ENCODE measurements around the gene LYPLA2.
A peak's percentile ranks its signal among the peaks of the same experiment; 100 is the strongest.

The LYPLA2 gene

GRCh38 chr1:23790696-23791515 is at the start of gene LYPLA2:
TSS of gene LYPLA2 (plus strand) at chr1:23791145. CDS start at chr1:23792683, 1,538 bp downstream.
- DNase-seq (ENCODE audit: low read depth in 2 of 2): peak; percentile 66 to 74

- DNase-seq (ENCODE audit: low read depth in 2 of 2): no peak
Observed at GRCh38 chr1:23741609-23742008, 49.3 kb upstream of the LYPLA2 start.

- DNase-seq (ENCODE audit: low read depth in 2 of 2): no peak
Observed at GRCh38 chr1:23742670-23743286, 48.2 kb upstream of the LYPLA2 start.

- DNase-seq (ENCODE audit: low read depth in 2 of 2): peak; percentile 51 to 57
Observed at GRCh38 chr1:23743287-23744152, 47.4 kb upstream of the LYPLA2 start, which contains the start of gene ELOA. TSS of gene ELOA (plus strand) at chr1:23743471. CDS start at chr1:23743504, 33 bp downstream.

- DNase-seq (ENCODE audit: low read depth in 2 of 2): no peak
Observed at GRCh38 chr1:23745515-23745914, 45.4 kb upstream of the LYPLA2 start.

GRCh38 chr1:23748016-23748415 is 42.9 kb upstream of the LYPLA2 start:
- no peak for DNase-seq (ENCODE audit: low read depth in 2 of 2)

GRCh38 chr1:23751050-23751814 is 39.7 kb upstream of the LYPLA2 start:
- no peak for DNase-seq (ENCODE audit: low read depth in 2 of 2)

- no peak for DNase-seq (ENCODE audit: low read depth in 2 of 2)
Observed at GRCh38 chr1:23751815-23752200, 39.1 kb upstream of the LYPLA2 start.

- no peak for DNase-seq (ENCODE audit: low read depth in 2 of 2)
Observed at GRCh38 chr1:23752909-23753308, 38.0 kb upstream of the LYPLA2 start.

GRCh38 chr1:23756676-23757075 is 34.3 kb upstream of the LYPLA2 start:
- DNase-seq (ENCODE audit: low read depth in 2 of 2): no peak

- DNase-seq (ENCODE audit: low read depth in 2 of 2): no peak
Observed at GRCh38 chr1:23757812-23758211, 33.1 kb upstream of the LYPLA2 start.

- no peak for DNase-seq (ENCODE audit: low read depth in 2 of 2)
Observed at GRCh38 chr1:23759277-23759676, 31.7 kb upstream of the LYPLA2 start.

- no peak for DNase-seq (ENCODE audit: low read depth in 2 of 2)
Observed at GRCh38 chr1:23763041-23763577, 27.8 kb upstream of the LYPLA2 start.

- no peak for DNase-seq (ENCODE audit: low read depth in 2 of 2)
Observed at GRCh38 chr1:23768733-23769132, 22.2 kb upstream of the LYPLA2 start.

- DNase-seq (ENCODE audit: low read depth in 2 of 2): peak; percentile 73 to 77
Observed at GRCh38 chr1:23772049-23772853, 18.7 kb upstream of the LYPLA2 start.

GRCh38 chr1:23772854-23773242 is 18.1 kb upstream of the LYPLA2 start:
- no peak for DNase-seq (ENCODE audit: low read depth in 2 of 2)

GRCh38 chr1:23774174-23774880 is 16.6 kb upstream of the LYPLA2 start:
- DNase-seq (ENCODE audit: low read depth in 2 of 2): no peak

GRCh38 chr1:23776217-23776616 is 14.7 kb upstream of the LYPLA2 start:
- DNase-seq (ENCODE audit: low read depth in 2 of 2): no peak

GRCh38 chr1:23777979-23778814 is 12.7 kb upstream of the LYPLA2 start, which contains the start of gene PITHD1:
TSS of gene PITHD1 (plus strand) at chr1:23778418. CDS start at chr1:23778516, 98 bp downstream.
- peak; percentile 47 to 68 for DNase-seq (ENCODE audit: low read depth in 2 of 2)

All from stimulated activated CD8-positive, alpha-beta memory T cell treated with anti-CD3 and anti-CD28 coated beads, Interleukin-2, amount 100 ng/mL, for 1 hour (primary cell).